Measurements from ENCODE around the gene SMOC1. TPM values are rescaled to one million over a fixed set of nuclear protein-coding genes. Genes with fewer than 3 reads are reported as not detected.

SMOC1 gene
- total RNA-seq, 3 donors from 2014 or later = 1.2 to 2.0 (median 1.7) TPM

DNA sequence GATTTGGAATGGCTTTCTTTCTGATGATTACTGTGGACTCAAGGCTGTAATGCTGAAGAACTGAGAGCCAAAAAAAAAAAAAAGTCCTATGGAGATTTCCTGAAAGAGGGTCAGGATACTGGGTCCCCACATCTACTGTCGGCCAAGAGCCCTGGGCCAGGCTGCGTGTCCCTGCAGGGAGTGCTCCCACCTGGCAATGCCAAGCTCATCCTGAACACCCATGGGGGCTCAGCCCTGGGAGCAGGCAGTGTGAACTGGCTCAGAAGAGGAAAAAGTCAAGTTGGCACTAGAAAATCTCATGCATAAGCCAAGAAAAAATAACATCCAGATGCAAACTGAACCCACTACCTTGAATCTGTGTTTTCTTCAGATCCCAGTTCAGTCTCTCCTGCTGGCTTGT lies 35.0 kb upstream of the SMOC1 start:
- no peak for ATAC-seq
- H3K4me1 ChIP-seq (ENCODE audit: low read depth) = no peaks in the 10 kb centered on the region
- intact Hi-C loops (cut with DNase I, micrococcal nuclease) = no loop called here
- H3K9me3 ChIP-seq = no peaks in the 10 kb centered on the region
- no peak for DNase-seq
- TF ChIP-seq, protein P1, sequence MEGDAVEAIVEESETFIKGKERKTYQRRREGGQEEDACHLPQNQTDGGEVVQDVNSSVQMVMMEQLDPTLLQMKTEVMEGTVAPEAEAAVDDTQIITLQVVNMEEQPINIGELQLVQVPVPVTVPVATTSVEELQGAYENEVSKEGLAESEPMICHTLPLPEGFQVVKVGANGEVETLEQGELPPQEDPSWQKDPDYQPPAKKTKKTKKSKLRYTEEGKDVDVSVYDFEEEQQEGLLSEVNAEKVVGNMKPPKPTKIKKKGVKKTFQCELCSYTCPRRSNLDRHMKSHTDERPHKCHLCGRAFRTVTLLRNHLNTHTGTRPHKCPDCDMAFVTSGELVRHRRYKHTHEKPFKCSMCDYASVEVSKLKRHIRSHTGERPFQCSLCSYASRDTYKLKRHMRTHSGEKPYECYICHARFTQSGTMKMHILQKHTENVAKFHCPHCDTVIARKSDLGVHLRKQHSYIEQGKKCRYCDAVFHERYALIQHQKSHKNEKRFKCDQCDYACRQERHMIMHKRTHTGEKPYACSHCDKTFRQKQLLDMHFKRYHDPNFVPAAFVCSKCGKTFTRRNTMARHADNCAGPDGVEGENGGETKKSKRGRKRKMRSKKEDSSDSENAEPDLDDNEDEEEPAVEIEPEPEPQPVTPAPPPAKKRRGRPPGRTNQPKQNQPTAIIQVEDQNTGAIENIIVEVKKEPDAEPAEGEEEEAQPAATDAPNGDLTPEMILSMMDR (IDR thresholded peaks at IDR 0.05) = no peak
- H3K4me3 ChIP-seq = no peak overlapping the region
- H3K36me3 ChIP-seq (ENCODE audit: low read depth) = no peaks in the 10 kb centered on the region

DNA sequence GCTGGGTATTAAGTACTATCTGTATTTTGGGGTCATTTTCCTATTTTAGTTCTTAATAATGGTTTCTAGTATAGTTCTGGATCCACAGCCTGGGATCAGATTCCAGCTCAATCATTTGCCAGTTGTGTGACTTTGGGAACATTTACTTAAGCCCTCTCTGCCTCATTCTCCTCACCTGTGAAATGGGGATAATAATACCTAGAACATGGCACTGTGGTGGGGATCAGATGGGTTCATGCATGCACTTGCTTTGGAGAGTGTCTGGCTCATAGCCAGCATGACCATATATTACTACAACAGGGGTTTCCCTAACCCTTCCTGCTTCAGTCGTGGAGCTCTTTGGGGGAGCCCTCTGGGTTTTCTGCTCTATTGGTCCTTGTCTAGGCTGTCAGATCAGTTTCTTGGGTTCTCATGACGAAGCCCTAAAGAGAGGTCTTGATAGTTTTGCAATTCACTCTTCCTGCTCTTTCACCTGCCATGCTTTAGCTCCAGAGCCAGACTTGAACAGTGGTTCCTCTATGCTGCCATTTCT lies 34.1 kb upstream of the SMOC1 start:
- intact Hi-C loops (cut with DNase I, micrococcal nuclease) = no loop called here
- TF ChIP-seq, protein P1 (IDR thresholded peaks at IDR 0.05) = no peak
- H3K36me3 ChIP-seq (ENCODE audit: low read depth) = no peaks in the 10 kb centered on the region
- no peaks in the 10 kb centered on the region for H3K9me3 ChIP-seq
- DNase-seq = no peak
- no peak for ATAC-seq
- H3K4me1 ChIP-seq (ENCODE audit: low read depth) = no peaks in the 10 kb centered on the region
- H3K4me3 ChIP-seq = no peak overlapping the region

DNA sequence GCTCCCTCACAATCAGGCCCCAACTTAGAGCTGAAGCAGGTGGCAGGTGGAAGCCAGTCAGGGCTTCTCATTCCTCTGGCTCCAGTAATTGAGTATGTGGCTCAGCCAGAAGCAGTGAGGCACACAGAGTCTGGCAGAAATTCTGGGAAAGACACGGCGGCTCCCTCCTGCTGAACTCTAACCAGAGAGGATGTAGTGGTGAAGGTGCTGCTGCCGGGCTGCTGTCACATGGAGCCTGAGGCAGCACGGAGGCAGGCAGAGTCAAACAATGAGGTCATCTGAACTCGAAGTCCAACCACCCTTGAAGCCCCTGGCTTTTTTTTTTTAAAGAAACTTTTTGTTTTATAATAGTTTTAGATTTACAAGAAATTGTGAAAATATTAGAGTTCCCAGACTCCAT lies 33.4 kb upstream of the SMOC1 start:
- intact Hi-C loops (cut with DNase I, micrococcal nuclease) = no loop called here
- Histone ChIP-seq H3K9me3 (no peaks in the 10 kb centered on the region), H3K4me3 (no peak overlapping the region), H3K4me1 (ENCODE audit: low read depth) (no peaks in the 10 kb centered on the region), H3K36me3 (ENCODE audit: low read depth) (no peaks in the 10 kb centered on the region)
- ATAC-seq (no peak), DNase-seq (no peak)
- TF ChIP-seq, protein P1 (IDR thresholded peaks at IDR 0.05) = no peak

DNA sequence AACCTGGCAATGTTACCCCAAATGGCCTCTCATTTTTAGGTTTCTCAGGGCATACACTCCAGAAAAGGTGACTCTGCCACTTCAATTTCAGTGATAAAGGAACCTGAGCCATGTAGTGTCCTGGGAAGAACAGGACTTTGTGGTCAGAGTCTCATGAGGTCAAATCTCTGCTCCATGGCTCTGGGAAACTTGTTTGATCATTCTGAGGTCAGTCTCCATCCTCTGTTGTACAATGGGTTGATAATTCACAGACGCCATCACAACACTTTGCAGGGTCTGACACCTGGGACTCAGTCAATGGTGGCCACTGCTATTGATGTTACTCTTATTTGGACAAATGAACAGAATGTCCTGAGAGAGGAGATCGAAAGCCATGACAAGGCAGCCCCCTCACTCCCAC lies 31.1 kb upstream of the SMOC1 start:
- H3K9me3 ChIP-seq = no peaks in the 10 kb centered on the region
- no peak overlapping the region for H3K4me3 ChIP-seq
- DNase-seq = no peak
- ATAC-seq = no peak
- no peaks in the 10 kb centered on the region for H3K4me1 ChIP-seq (ENCODE audit: low read depth)
- intact Hi-C loops (cut with DNase I, micrococcal nuclease) = no loop called here
- TF ChIP-seq, protein P1 (IDR thresholded peaks at IDR 0.05) = no peak
- no peaks in the 10 kb centered on the region for H3K36me3 ChIP-seq (ENCODE audit: low read depth)

DNA sequence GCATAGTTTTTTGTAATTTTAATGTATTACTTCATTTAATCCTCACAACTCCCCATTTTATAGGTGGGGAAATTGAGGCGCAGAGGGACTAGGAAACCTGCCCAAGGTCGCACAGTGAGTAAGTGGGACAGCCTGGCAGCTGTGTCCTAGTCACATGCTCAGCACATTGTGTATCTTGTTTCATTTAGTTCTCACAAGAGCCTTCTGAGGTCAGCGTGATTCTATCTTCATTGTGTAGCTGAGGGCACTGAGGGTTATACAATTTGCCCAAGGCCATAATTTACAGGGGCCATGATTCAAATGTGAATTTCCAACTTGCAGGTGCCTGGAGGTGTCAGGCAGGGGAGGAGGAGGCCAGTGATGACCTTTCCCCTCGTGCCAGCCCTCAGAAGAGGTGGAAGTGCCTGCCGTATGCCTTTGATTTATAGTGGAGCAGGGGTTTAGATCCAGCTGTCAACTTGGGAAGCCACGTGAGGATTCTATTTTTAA lies 30.3 kb upstream of the SMOC1 start:
- Histone ChIP-seq H3K4me1 (ENCODE audit: low read depth) (no peaks in the 10 kb centered on the region), H3K4me3 (no peak overlapping the region), H3K9me3 (no peaks in the 10 kb centered on the region), H3K36me3 (ENCODE audit: low read depth) (no peaks in the 10 kb centered on the region)
- no peak for ATAC-seq
- TF ChIP-seq, protein P1 (IDR thresholded peaks at IDR 0.05) = no peak
- no peak for DNase-seq
- intact Hi-C loops (cut with DNase I, micrococcal nuclease) = no loop called here

Measured in mucosa of descending colon (tissue), 3 donors.